IMR-90 (cell line): ENCODE data around the gene ZSCAN5B. TPM values are rescaled to one million over a fixed set of nuclear protein-coding genes. Genes with fewer than 3 reads are reported as not detected.

Source experiments
- ATAC-seq: fragments of 200-7000 bp; cut with Tn5 transposase; 2 replicates; pipeline ENCODE4 v1.9.1; 2020; ENCODE audit warnings: low read depth, mild to moderate bottlenecking, moderate library complexity
- BruUV-seq: library from RNA; stranded (reverse); fragments of 400-500 nt; replicated peaks from 2 replicates; lab custom pipeline; 2021; lab: Mats Ljungman, UMichigan
- CTCF ChIA-PET: fragments of 300-600 bp; formaldehyde crosslinking; extraction: SDS; loops from one replicate; lab custom pipeline; 2021; ENCODE audit warnings: antibody characterized with exemption; lab: Yijun Ruan, JAX
- POLR2A ChIA-PET: fragments of 300-600 bp; sonication (Branson Sonifier 250); formaldehyde crosslinking; loops from one replicate; lab custom pipeline; 2022; ENCODE audit warnings: antibody characterized with exemption; ENCODE audit not compliant: unreplicated experiment; lab: Charles Lee
- DNase-seq: peaks from one replicate; pipeline ENCODE4 v3.0.0; 2013
- H2AFZ ChIP-seq: replicated peaks from 2 replicates; pipeline ENCODE3; 2013; ENCODE audit warnings: low read length, mild to moderate bottlenecking; ENCODE audit not compliant: poor library complexity
- H2AK5ac ChIP-seq: 2 replicates; pipeline ENCODE4 v1.6.1; 2013; ENCODE audit warnings: low read depth, low read length, inconsistent platforms
- H2AK9ac ChIP-seq: replicated peaks from 2 replicates; pipeline ENCODE3; 2013; ENCODE audit warnings: mild to moderate bottlenecking, low read depth, low read length, moderate library complexity; ENCODE audit not compliant: poor library complexity
- H2BK120ac ChIP-seq: 2 replicates; pipeline ENCODE4 v1.6.1; 2013; ENCODE audit warnings: low read depth, low read length, inconsistent platforms
- H2BK15ac ChIP-seq: 3 replicates; pipeline ENCODE4 v1.6.1; 2013; ENCODE audit warnings: low read depth, low read length, inconsistent platforms
- H2BK20ac ChIP-seq: 2 replicates; pipeline ENCODE4 v1.6.1; 2013; ENCODE audit warnings: low read depth, mild to moderate bottlenecking, inconsistent platforms, low read length, moderate library complexity
- H2BK5ac ChIP-seq: 2 replicates; pipeline ENCODE4 v1.6.1; 2013; ENCODE audit warnings: mild to moderate bottlenecking, low read depth, low read length, inconsistent platforms; ENCODE audit not compliant: poor library complexity, severe bottlenecking
- H3K14ac ChIP-seq: replicated peaks from 2 replicates; pipeline ENCODE4 v1.6.1; 2013; ENCODE audit warnings: low read depth, low read length, inconsistent platforms
- H3K18ac ChIP-seq: 2 replicates; pipeline ENCODE4 v1.6.1; 2013; ENCODE audit warnings: low read depth, low read length, control low read depth
- H3K23ac ChIP-seq: 2 replicates; pipeline ENCODE4 v1.6.1; 2013; ENCODE audit warnings: low read depth, low read length, inconsistent platforms
- H3K27ac ChIP-seq: 2 replicates; pipeline ENCODE4 v1.5.1; 2013; ENCODE audit warnings: mild to moderate bottlenecking, control low read depth, low read length; ENCODE audit not compliant: insufficient read depth
- H3K27me3 ChIP-seq: 2 replicates; pipeline ENCODE4 v1.6.1; 2013; ENCODE audit warnings: low read length; ENCODE audit not compliant: control insufficient read depth, insufficient read depth
- H3K36me3 ChIP-seq: 2 replicates; pipeline ENCODE4 v1.6.1; 2013; ENCODE audit warnings: low read length, mixed read lengths; ENCODE audit not compliant: control insufficient read depth, insufficient read depth
- H3K4ac ChIP-seq: 2 replicates; pipeline ENCODE4 v1.6.1; 2013; ENCODE audit warnings: low read depth, low read length, inconsistent platforms
- H3K4me1 ChIP-seq: 2 replicates; pipeline ENCODE4 v1.6.1; 2013; ENCODE audit warnings: low read length, mixed read lengths; ENCODE audit not compliant: control insufficient read depth, insufficient read depth
- H3K4me2 ChIP-seq: 2 replicates; pipeline ENCODE4 v1.6.1; 2013; ENCODE audit warnings: low read depth, mild to moderate bottlenecking, control low read depth, low read length, moderate library complexity
- H3K4me3 ChIP-seq: 2 replicates; pipeline ENCODE4 v1.5.1; 2013; ENCODE audit warnings: low read depth, mild to moderate bottlenecking, control low read depth, low read length, moderate library complexity; ENCODE audit not compliant: insufficient read depth
- H3K56ac ChIP-seq: 2 replicates; pipeline ENCODE4 v1.6.1; 2013; ENCODE audit warnings: low read length, inconsistent platforms; ENCODE audit not compliant: insufficient read depth; ENCODE audit errors: extremely low read depth
- H3K79me1 ChIP-seq, 2 experiments: 2 replicates each; pipeline ENCODE4 v1.6.1; 2013; ENCODE audit warnings: low read length in 2 of 2, inconsistent platforms in 1 of 2, low read depth in 1 of 2
- H3K9ac ChIP-seq: 2 replicates; pipeline ENCODE4 v1.6.1; 2013; ENCODE audit warnings: low read depth, low read length, control low read depth
- H3K9me1 ChIP-seq: 2 replicates; pipeline ENCODE4 v1.6.1; 2013; ENCODE audit warnings: low read length, inconsistent platforms; ENCODE audit not compliant: insufficient read depth
- H3K9me3 ChIP-seq: 2 replicates; pipeline ENCODE4 v1.6.1; 2013; ENCODE audit warnings: low read length; ENCODE audit not compliant: control insufficient read depth, insufficient read depth
- H4K20me1 ChIP-seq: 2 replicates; pipeline ENCODE4 v1.6.1; 2013; ENCODE audit warnings: low read length, inconsistent platforms; ENCODE audit not compliant: insufficient read depth
- H4K5ac ChIP-seq: 2 replicates; pipeline ENCODE4 v1.6.1; 2013; ENCODE audit warnings: mild to moderate bottlenecking, low read depth, low read length, control low read depth
- H4K8ac ChIP-seq, 2 experiments: 2 replicates each; pipeline ENCODE4 v1.6.1; 2013; ENCODE audit warnings: low read depth in 2 of 2, low read length in 2 of 2, control low read depth in 1 of 2, inconsistent platforms in 1 of 2
- H4K91ac ChIP-seq: 2 replicates; pipeline ENCODE4 v1.6.1; 2013; ENCODE audit warnings: low read depth, low read length, inconsistent platforms; ENCODE audit not compliant: insufficient read depth
- BHLHE40 ChIP-seq: fragments of 150-350 bp; IDR thresholded peaks from 2 replicates; pipeline ENCODE4 v1.6.1; 2016; ENCODE audit warnings: mild to moderate bottlenecking, low read depth, low read length
- CEBPB ChIP-seq: IDR thresholded peaks from 2 replicates; pipeline ENCODE4 v1.6.1; 2012; ENCODE audit warnings: low read depth, low read length, improper control_type of control experiment
- CHD1 ChIP-seq: IDR thresholded peaks from 2 replicates; pipeline ENCODE4 v1.6.1; 2012; ENCODE audit warnings: low read depth, low read length, improper control_type of control experiment
- FOS ChIP-seq: fragments of 150-350 bp; IDR thresholded peaks from 2 replicates; pipeline ENCODE4 v1.6.1; 2016; ENCODE audit warnings: low read depth, low read length
- MAFK ChIP-seq: IDR thresholded peaks from 2 replicates; pipeline ENCODE4 v1.6.1; 2012; ENCODE audit warnings: low read depth, low read length, improper control_type of control experiment
- MAZ ChIP-seq: IDR thresholded peaks from 2 replicates; pipeline ENCODE4 v1.6.1; 2012; ENCODE audit warnings: low read depth, mild to moderate bottlenecking, low read length, improper control_type of control experiment, moderate library complexity, borderline replicate concordance
- MXI1 ChIP-seq: IDR thresholded peaks from 2 replicates; pipeline ENCODE4 v1.6.1; 2012; ENCODE audit warnings: low read depth, mild to moderate bottlenecking, low read length, moderate library complexity, borderline replicate concordance
- NFE2L2 ChIP-seq: fragments of 150-350 bp; IDR thresholded peaks from 2 replicates; pipeline ENCODE4 v1.6.1; 2016; ENCODE audit warnings: low read depth, mild to moderate bottlenecking, low read length
- POLR2A ChIP-seq: IDR thresholded peaks from 2 replicates; pipeline ENCODE4 v1.6.1; 2012; ENCODE audit warnings: mild to moderate bottlenecking, low read depth, low read length
- RAD21 ChIP-seq: IDR thresholded peaks from 2 replicates; pipeline ENCODE4 v1.6.1; 2012; ENCODE audit warnings: low read length, improper control_type of control experiment
- RCOR1 ChIP-seq: IDR thresholded peaks from 2 replicates; pipeline ENCODE4 v1.6.1; 2012; ENCODE audit warnings: mild to moderate bottlenecking, low read length, improper control_type of control experiment; ENCODE audit not compliant: insufficient replicate concordance
- RFX5 ChIP-seq: IDR thresholded peaks from 2 replicates; pipeline ENCODE4 v1.8.0; 2012; ENCODE audit warnings: low read depth, mild to moderate bottlenecking, low read length, moderate library complexity
- SMC3 ChIP-seq: fragments of 150-350 bp; IDR thresholded peaks from 2 replicates; pipeline ENCODE4 v1.6.1; 2016; ENCODE audit warnings: low read depth, mild to moderate bottlenecking, antibody characterized with exemption, low read length, moderate library complexity
- WGBS, 2 experiments: methylation state at CpG; one replicate each; pipeline versions ENCODE4 v1.1.5 to v1.1.7; 2013; ENCODE audit warnings: missing lambda C conversion rate in 2 of 2; ENCODE audit not compliant: insufficient read length in 1 of 2; ENCODE audit errors: extremely low coverage in 2 of 2; 5-methylcytosine and 5-hydroxymethylcytosine counted together
- dilution Hi-C: fragments of 300-500 bp; cut with HindIII; formaldehyde crosslinking; loops from one replicate; pipeline ENCODE4 v1.14.3; 2018; ENCODE audit warnings: low sequenced_read_pairs; ENCODE audit not compliant: unreplicated experiment
- in situ Hi-C: fragments of 300-500 bp; cut with MboI; formaldehyde crosslinking; loops from 3 replicates; pipeline ENCODE4 v1.14.3; 2019; ENCODE audit warnings: low sequenced_read_pairs, inconsistent platforms, mixed read lengths
- intact Hi-C: fragments of 100-400 bp; cut with micrococcal nuclease; formaldehyde crosslinking; loops from 2 replicates; pipeline ENCODE4 v1.10.0; 2022
- polyA plus RNA-seq, 3 experiments: library from polyadenylated mRNA; depleted of rRNA; stranded (reverse); fragments of >200 nt; gene quantifications; 2 replicates each; pipeline ENCODE4 v1.2.3, GENCODE V29; 2012; ENCODE audit warnings: low replicate concordance in 1 of 3
- total RNA-seq: library from RNA; depleted of rRNA; stranded (reverse); fragments of >200 nt; gene quantifications from 2 replicates; pipeline ENCODE4 v1.2.3, GENCODE V29; 2012
- TF ChIP-seq, protein P1 (sequence below): fragments of 150-350 bp; IDR thresholded peaks from 2 replicates; pipeline ENCODE4 v1.6.1; 2016; ENCODE audit warnings: low read depth, mild to moderate bottlenecking, low read length, moderate library complexity, borderline replicate concordance
- TF ChIP-seq, protein P2 (sequence below): conservative IDR thresholded peaks from 2 replicates; pipeline ENCODE4 v1.5.1; 2012; ENCODE audit warnings: mild to moderate bottlenecking, low read depth, low read length, improper control_type of control experiment
- TF ChIP-seq, protein P3 (sequence below): fragments of 150-350 bp; IDR thresholded peaks from 2 replicates; pipeline ENCODE4 v1.6.1; 2017; ENCODE audit warnings: mild to moderate bottlenecking, antibody characterized with exemption, low read length, low read depth

Gene ZSCAN5B
- total and polyA plus RNA-seq, 2 of the 4 experiments (the other 2 are of a cell fraction): not detected

DNA sequence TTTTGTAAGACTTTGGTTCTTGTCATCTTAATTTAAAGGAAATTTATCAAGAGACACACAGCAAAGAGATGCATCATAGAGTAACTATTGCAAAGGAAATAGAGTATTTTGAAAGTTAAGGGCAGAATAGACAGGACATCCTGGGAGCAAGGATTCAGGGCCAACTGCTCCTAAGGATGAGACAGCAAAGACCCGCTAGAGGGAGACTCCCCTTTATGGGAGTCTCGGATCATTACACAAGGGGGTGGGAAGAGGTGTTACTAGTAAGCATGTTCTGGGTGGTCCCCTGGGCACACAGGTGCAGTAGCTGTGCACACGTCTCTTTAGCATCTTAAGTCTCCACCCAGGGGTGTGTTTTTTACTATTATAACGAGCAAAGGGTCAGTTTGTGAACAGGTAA lies 14.1 kb upstream of the ZSCAN5B start:
- Histone ChIP-seq H4K91ac (no peak overlapping the region), H3K23ac (no peak overlapping the region), H3K79me1 (no peaks in the 10 kb centered on the region), H2AK9ac (no peak overlapping the region), H2AFZ (no peak overlapping the region), H3K9me3 (peaks cover 2% of the 10 kb centered on the region; the same call in 1 of the 2 replicates), H4K20me1 (no peaks in the 10 kb centered on the region), H4K8ac (no peak overlapping the region), H2BK5ac (no peak overlapping the region), H3K18ac (no peak overlapping the region), H2BK20ac (no peak overlapping the region), H3K4me3 (no peak overlapping the region), H3K9me1 (no peaks in the 10 kb centered on the region), H3K4me1 (no peaks in the 10 kb centered on the region), H2BK15ac (no peak overlapping the region), H2AK5ac (no peak overlapping the region), H3K36me3 (no peaks in the 10 kb centered on the region), H2BK120ac (no peak overlapping the region), H3K56ac (no peak overlapping the region), H4K5ac (no peak overlapping the region), H3K4ac (no peak overlapping the region), H3K14ac (no peak overlapping the region), H3K27me3 (no peaks in the 10 kb centered on the region), H3K9ac (no peak overlapping the region), H3K27ac (no peak overlapping the region), H3K4me2 (no peak overlapping the region)
- dilution Hi-C loops (no loop called here), intact Hi-C loops (no loop called here), in situ Hi-C loops (no loop called here)
- no peak for TF ChIP-seq MAZ
- TF ChIP-seq RCOR1: no peak
- no peak for TF ChIP-seq MAFK
- no peak for TF ChIP-seq NFE2L2
- TF ChIP-seq MXI1: no peak
- TF ChIP-seq FOS: no peak
- TF ChIP-seq CEBPB: no peak
- no peak for TF ChIP-seq RFX5
- TF ChIP-seq CHD1: no peak
- TF ChIP-seq RAD21: no peak
- TF ChIP-seq, protein P1, sequence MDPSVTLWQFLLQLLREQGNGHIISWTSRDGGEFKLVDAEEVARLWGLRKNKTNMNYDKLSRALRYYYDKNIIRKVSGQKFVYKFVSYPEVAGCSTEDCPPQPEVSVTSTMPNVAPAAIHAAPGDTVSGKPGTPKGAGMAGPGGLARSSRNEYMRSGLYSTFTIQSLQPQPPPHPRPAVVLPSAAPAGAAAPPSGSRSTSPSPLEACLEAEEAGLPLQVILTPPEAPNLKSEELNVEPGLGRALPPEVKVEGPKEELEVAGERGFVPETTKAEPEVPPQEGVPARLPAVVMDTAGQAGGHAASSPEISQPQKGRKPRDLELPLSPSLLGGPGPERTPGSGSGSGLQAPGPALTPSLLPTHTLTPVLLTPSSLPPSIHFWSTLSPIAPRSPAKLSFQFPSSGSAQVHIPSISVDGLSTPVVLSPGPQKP: no peak
- no peak for TF ChIP-seq SMC3
- TF ChIP-seq BHLHE40: no peak
- TF ChIP-seq, protein P2, sequence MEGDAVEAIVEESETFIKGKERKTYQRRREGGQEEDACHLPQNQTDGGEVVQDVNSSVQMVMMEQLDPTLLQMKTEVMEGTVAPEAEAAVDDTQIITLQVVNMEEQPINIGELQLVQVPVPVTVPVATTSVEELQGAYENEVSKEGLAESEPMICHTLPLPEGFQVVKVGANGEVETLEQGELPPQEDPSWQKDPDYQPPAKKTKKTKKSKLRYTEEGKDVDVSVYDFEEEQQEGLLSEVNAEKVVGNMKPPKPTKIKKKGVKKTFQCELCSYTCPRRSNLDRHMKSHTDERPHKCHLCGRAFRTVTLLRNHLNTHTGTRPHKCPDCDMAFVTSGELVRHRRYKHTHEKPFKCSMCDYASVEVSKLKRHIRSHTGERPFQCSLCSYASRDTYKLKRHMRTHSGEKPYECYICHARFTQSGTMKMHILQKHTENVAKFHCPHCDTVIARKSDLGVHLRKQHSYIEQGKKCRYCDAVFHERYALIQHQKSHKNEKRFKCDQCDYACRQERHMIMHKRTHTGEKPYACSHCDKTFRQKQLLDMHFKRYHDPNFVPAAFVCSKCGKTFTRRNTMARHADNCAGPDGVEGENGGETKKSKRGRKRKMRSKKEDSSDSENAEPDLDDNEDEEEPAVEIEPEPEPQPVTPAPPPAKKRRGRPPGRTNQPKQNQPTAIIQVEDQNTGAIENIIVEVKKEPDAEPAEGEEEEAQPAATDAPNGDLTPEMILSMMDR: no peak
- no peak for TF ChIP-seq POLR2A
- TF ChIP-seq, protein P3, sequence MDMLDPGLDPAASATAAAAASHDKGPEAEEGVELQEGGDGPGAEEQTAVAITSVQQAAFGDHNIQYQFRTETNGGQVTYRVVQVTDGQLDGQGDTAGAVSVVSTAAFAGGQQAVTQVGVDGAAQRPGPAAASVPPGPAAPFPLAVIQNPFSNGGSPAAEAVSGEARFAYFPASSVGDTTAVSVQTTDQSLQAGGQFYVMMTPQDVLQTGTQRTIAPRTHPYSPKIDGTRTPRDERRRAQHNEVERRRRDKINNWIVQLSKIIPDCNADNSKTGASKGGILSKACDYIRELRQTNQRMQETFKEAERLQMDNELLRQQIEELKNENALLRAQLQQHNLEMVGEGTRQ: no peak
- ChIA-PET POLR2A (no interaction called here), CTCF (interaction anchor here (1.0 kb wide), 1 partner anchor 9 kb away, joined by 3 read pairs; no protein-coding TSS in a partner anchor)
- BruUV-seq: no TSS peak
- WGBS, 2 experiments: no CpG with 5 or more reads among the region's 4 CpGs
- DNase-seq (no peak), ATAC-seq (no peak)
